SK-N-SH treated with all-trans-retinoic acid at 6 μM for 48 hours (cell line): Measurements from ENCODE around the gene SMIM31.

Experiments
- ARNTL ChIP-seq: fragments of 450-650 bp; formaldehyde crosslinking; IDR thresholded peaks from 2 replicates; pipeline ENCODE4 v1.5.0; 2020; ENCODE audit warnings: low read depth, mild to moderate bottlenecking, moderate library complexity, borderline replicate concordance
- BACH2 ChIP-seq: fragments of 250-450 bp; sonication (Bioruptor Pico); IDR thresholded peaks from 2 replicates; pipeline ENCODE4 v1.9.0; 2021; ENCODE audit warnings: mild to moderate bottlenecking, borderline replicate concordance
- CREB5 ChIP-seq: fragments of 250-450 bp; sonication (Bioruptor Pico); IDR thresholded peaks from 2 replicates; pipeline ENCODE4 v1.5.1; 2020; ENCODE audit warnings: low read depth, mild to moderate bottlenecking, moderate library complexity
- CSDC2 ChIP-seq: fragments of 250-450 bp; sonication (Bioruptor Pico); IDR thresholded peaks from 2 replicates; pipeline ENCODE4 v1.5.0; 2020; ENCODE audit warnings: mild to moderate bottlenecking, moderate library complexity
- CSRNP3 ChIP-seq: fragments of 250-450 bp; sonication (Bioruptor Pico); IDR thresholded peaks from 2 replicates; pipeline ENCODE4 v1.5.1; 2021; ENCODE audit warnings: mild to moderate bottlenecking, moderate library complexity
- OSR1 ChIP-seq: fragments of 250-450 bp; sonication (Bioruptor Pico); IDR thresholded peaks from 2 replicates; pipeline ENCODE4 v1.8.0; 2022; ENCODE audit warnings: moderate library complexity, mild to moderate bottlenecking, inconsistent platforms
- PATZ1 ChIP-seq: fragments of 250-450 bp; sonication (Bioruptor Pico); IDR thresholded peaks from 2 replicates; pipeline ENCODE4 v1.8.0; 2020; ENCODE audit warnings: mild to moderate bottlenecking, moderate library complexity, borderline replicate concordance
- PPARA ChIP-seq: fragments of 250-450 bp; sonication (Bioruptor Pico); IDR thresholded peaks from 2 replicates; pipeline ENCODE4 v1.5.0; 2020; ENCODE audit warnings: mild to moderate bottlenecking, borderline replicate concordance
- TOX ChIP-seq: fragments of 250-450 bp; sonication (Bioruptor Pico); IDR thresholded peaks from 2 replicates; pipeline ENCODE4 v1.8.0; 2021; ENCODE audit warnings: mild to moderate bottlenecking, moderate library complexity, borderline replicate concordance
- TSHZ2 ChIP-seq: fragments of 250-450 bp; sonication (Bioruptor Pico); IDR thresholded peaks from 2 replicates; pipeline ENCODE4 v1.5.0; 2020; ENCODE audit warnings: mild to moderate bottlenecking, moderate library complexity
- ZFP3 ChIP-seq: fragments of 250-450 bp; sonication (Bioruptor Pico); IDR thresholded peaks from 2 replicates; pipeline ENCODE4 v1.5.0; 2020; ENCODE audit warnings: mild to moderate bottlenecking, moderate library complexity
- ZNF565 ChIP-seq: fragments of 450-650 bp; formaldehyde crosslinking; conservative IDR thresholded peaks from 2 replicates; pipeline ENCODE4 v1.5.0; 2020; ENCODE audit warnings: low read depth, mild to moderate bottlenecking, moderate library complexity
- ZNF8 ChIP-seq: fragments of 450-650 bp; formaldehyde crosslinking; IDR thresholded peaks from 2 replicates; pipeline ENCODE4 v1.5.0; 2020; ENCODE audit warnings: mild to moderate bottlenecking, moderate library complexity

GRCh38 chr4:164765096-164765495, 11.2 kb downstream of the SMIM31 start:
- TF ChIP-seq OSR1 (CRISPR knock-in tag) (no peak), TOX (CRISPR knock-in tag) (no peak), PPARA (CRISPR knock-in tag) (no peak), CSRNP3 (CRISPR knock-in tag) (no peak), TSHZ2 (no peak), ZNF565 (no peak), ZFP3 (no peak), ARNTL (CRISPR knock-in tag) (no peak), ZNF8 (CRISPR knock-in tag) (no peak), CREB5 (CRISPR knock-in tag) (no peak), PATZ1 (CRISPR knock-in tag) (no peak), CSDC2 (CRISPR knock-in tag) (no peak), BACH2 (no peak)
